ENCODE data around the gene NLRX1. TPM values are rescaled to one million over a fixed set of nuclear protein-coding genes. Genes with fewer than 3 reads are reported as not detected.

Gene NLRX1
- total and polyA plus RNA-seq, 4 donors: 4.2 to 12.0 (median 10.4) TPM

DNA sequence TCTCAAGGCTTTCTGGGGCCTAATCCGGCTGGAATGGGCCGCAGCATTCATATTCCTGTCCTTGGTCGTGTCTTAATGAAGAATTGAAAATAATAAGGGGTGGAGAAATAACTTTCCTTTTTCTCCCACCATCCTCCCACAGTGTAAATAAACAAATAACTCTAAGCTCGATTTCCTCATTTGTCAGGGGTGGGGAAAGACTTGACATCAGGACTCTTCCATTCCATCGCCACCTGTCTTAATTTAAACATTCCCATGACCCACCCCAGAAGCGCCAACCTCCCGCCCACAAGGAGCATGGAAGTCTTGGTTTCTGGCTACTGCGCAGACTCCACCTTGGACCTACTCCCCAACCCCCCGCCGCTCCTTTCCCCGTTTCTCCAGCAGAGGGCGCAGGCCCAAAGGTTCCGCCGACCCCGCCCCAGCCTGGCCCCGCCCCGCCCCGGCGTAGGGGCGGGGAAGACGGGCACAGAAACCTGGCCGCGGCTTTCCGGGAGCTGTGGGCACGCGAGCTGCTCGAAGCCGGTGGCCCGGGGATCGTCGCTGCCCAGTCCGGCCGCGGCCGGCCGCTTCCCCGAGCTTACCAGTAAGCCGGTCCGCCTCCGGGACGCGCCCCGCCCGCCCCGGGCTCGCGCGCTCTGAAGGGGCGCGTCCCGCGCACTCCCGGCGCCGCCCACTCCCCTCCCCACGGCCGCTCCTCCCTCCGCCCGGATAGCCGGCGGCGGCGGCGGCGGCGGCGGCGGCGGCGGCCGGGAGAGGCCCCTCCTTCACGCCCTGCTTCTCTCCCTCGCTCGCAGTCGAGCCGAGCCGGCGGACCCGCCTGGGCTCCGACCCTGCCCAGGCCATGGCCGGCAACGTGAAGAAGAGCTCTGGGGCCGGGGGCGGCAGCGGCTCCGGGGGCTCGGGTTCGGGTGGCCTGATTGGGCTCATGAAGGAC is 37.3 kb downstream of the NLRX1 start, which contains the start of gene CBL:
Gene CBL (plus strand): TSS at position 766 of the 937 bp plus-strand sequence. CDS start 79 bp downstream, at position 845.
- TF ChIP-seq, protein P1, sequence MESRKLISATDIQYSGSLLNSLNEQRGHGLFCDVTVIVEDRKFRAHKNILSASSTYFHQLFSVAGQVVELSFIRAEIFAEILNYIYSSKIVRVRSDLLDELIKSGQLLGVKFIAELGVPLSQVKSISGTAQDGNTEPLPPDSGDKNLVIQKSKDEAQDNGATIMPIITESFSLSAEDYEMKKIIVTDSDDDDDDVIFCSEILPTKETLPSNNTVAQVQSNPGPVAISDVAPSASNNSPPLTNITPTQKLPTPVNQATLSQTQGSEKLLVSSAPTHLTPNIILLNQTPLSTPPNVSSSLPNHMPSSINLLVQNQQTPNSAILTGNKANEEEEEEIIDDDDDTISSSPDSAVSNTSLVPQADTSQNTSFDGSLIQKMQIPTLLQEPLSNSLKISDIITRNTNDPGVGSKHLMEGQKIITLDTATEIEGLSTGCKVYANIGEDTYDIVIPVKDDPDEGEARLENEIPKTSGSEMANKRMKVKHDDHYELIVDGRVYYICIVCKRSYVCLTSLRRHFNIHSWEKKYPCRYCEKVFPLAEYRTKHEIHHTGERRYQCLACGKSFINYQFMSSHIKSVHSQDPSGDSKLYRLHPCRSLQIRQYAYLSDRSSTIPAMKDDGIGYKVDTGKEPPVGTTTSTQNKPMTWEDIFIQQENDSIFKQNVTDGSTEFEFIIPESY (IDR thresholded peaks at IDR 0.05): no peak
- peak; percentile 3 for TF ChIP-seq NR2F2 (IDR thresholded peaks at IDR 0.05)
- peak in 1 of 2 donors; percentile 8 for TF ChIP-seq EGR1 (IDR thresholded peaks at IDR 0.05; ENCODE audit: low read depth in 2 of 2)
- TF ChIP-seq SP1 (IDR thresholded peaks at IDR 0.05): peak; percentile 24
- TF ChIP-seq, protein P2, sequence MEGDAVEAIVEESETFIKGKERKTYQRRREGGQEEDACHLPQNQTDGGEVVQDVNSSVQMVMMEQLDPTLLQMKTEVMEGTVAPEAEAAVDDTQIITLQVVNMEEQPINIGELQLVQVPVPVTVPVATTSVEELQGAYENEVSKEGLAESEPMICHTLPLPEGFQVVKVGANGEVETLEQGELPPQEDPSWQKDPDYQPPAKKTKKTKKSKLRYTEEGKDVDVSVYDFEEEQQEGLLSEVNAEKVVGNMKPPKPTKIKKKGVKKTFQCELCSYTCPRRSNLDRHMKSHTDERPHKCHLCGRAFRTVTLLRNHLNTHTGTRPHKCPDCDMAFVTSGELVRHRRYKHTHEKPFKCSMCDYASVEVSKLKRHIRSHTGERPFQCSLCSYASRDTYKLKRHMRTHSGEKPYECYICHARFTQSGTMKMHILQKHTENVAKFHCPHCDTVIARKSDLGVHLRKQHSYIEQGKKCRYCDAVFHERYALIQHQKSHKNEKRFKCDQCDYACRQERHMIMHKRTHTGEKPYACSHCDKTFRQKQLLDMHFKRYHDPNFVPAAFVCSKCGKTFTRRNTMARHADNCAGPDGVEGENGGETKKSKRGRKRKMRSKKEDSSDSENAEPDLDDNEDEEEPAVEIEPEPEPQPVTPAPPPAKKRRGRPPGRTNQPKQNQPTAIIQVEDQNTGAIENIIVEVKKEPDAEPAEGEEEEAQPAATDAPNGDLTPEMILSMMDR (IDR thresholded peaks at IDR 0.05; ENCODE audit: low read depth, low read length, missing input control): peak; percentile 84
- TF ChIP-seq HNF4A (conservative IDR thresholded peaks at IDR 0.05): no peak
- no peak for TF ChIP-seq RXRA (IDR thresholded peaks at IDR 0.05)
- TF ChIP-seq YY1 (IDR thresholded peaks at IDR 0.05): peak; percentile 50
- TF ChIP-seq, protein P3, sequence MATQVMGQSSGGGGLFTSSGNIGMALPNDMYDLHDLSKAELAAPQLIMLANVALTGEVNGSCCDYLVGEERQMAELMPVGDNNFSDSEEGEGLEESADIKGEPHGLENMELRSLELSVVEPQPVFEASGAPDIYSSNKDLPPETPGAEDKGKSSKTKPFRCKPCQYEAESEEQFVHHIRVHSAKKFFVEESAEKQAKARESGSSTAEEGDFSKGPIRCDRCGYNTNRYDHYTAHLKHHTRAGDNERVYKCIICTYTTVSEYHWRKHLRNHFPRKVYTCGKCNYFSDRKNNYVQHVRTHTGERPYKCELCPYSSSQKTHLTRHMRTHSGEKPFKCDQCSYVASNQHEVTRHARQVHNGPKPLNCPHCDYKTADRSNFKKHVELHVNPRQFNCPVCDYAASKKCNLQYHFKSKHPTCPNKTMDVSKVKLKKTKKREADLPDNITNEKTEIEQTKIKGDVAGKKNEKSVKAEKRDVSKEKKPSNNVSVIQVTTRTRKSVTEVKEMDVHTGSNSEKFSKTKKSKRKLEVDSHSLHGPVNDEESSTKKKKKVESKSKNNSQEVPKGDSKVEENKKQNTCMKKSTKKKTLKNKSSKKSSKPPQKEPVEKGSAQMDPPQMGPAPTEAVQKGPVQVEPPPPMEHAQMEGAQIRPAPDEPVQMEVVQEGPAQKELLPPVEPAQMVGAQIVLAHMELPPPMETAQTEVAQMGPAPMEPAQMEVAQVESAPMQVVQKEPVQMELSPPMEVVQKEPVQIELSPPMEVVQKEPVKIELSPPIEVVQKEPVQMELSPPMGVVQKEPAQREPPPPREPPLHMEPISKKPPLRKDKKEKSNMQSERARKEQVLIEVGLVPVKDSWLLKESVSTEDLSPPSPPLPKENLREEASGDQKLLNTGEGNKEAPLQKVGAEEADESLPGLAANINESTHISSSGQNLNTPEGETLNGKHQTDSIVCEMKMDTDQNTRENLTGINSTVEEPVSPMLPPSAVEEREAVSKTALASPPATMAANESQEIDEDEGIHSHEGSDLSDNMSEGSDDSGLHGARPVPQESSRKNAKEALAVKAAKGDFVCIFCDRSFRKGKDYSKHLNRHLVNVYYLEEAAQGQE (IDR thresholded peaks at IDR 0.05): no peak
- peak; percentile 67 to 68 for TF ChIP-seq RAD21 (IDR thresholded peaks at IDR 0.05)
- TF ChIP-seq HNF4G (IDR thresholded peaks at IDR 0.05): no peak
- H3K4me1 ChIP-seq (ENCODE audit: control insufficient read depth in 4 of 4, insufficient read depth in 4 of 4, low read length in 3 of 4): peaks cover 3 to 13% (median 11%) of the 10 kb centered on the region in 4 donors

More for the DNA sequence above, 37.3 kb downstream of the NLRX1 start, which contains the start of gene CBL:
- H3K9ac ChIP-seq (ENCODE audit: low read depth in 1 of 2, low read length in 2 of 2): peak within 1 kb of the TSS; percentile 59 to 71
- peak; percentile 99 for DNase-seq (ENCODE audit: low spot score)
- no peaks in the 10 kb centered on the region for H3K36me3 ChIP-seq (ENCODE audit: control insufficient read depth in 4 of 4, insufficient read depth in 3 of 4, low read depth in 1 of 4, low read length in 3 of 4)
- no peaks in the 10 kb centered on the region for H3K9me3 ChIP-seq (ENCODE audit: control insufficient read depth in 4 of 4, low read length in 3 of 4)
- peak within 1 kb of the TSS; percentile 91 to 99 (median 94) for H3K4me3 ChIP-seq (ENCODE audit: low read depth in 1 of 3, low read length in 3 of 3)
- peak within 1 kb of the TSS; percentile 83 to 88 for H3K27ac ChIP-seq (ENCODE audit: low read depth in 1 of 2, low read length in 2 of 2)
- H3K27me3 ChIP-seq (ENCODE audit: control insufficient read depth in 4 of 4, insufficient read depth in 4 of 4, low read length in 3 of 4): no peaks in the 10 kb centered on the region
- under 1% methylated on average over 88 of the region's 88 CpGs for WGBS

Measured in liver (tissue), 9 donors.